Neuronal stem cell (in vitro differentiated cells): Measurements from ENCODE around the gene BCAP31.
"Not testable (repeated sequence)": the region's sequence is repeated elsewhere in the genome, so short reads cannot be mapped to it uniquely, and the experiment has no call there.

ENCODE experiments used
- DNase-seq: peaks from one replicate; pipeline ENCODE4 v3.0.0-alpha.2; 2013; ENCODE audit warnings: low spot score
- H2AFZ ChIP-seq: one replicate; pipeline ENCODE4 v1.6.1; 2013; ENCODE audit warnings: mild to moderate bottlenecking, low read length, inconsistent platforms
- H2AK5ac ChIP-seq: 2 replicates; pipeline ENCODE4 v1.6.1; 2013; ENCODE audit warnings: low read depth, mild to moderate bottlenecking, inconsistent platforms, low read length, moderate library complexity, mixed read lengths
- H2BK120ac ChIP-seq: 2 replicates; pipeline ENCODE4 v1.6.1; 2013; ENCODE audit warnings: low read depth, mild to moderate bottlenecking, inconsistent platforms, low read length, moderate library complexity, mixed read lengths
- H2BK12ac ChIP-seq: one replicate; pipeline ENCODE4 v1.6.1; 2013; ENCODE audit warnings: low read length, inconsistent platforms
- H2BK15ac ChIP-seq: 2 replicates; pipeline ENCODE4 v1.6.1; 2013; ENCODE audit warnings: mild to moderate bottlenecking, low read length, inconsistent platforms, mixed read lengths
- H2BK5ac ChIP-seq: one replicate; pipeline ENCODE4 v1.6.1; 2013; ENCODE audit warnings: inconsistent platforms, mild to moderate bottlenecking, low read length, moderate library complexity
- H3K14ac ChIP-seq: one replicate; pipeline ENCODE4 v1.6.1; 2013; ENCODE audit warnings: low read length, inconsistent platforms
- H3K18ac ChIP-seq: 2 replicates; pipeline ENCODE4 v1.6.1; 2013; ENCODE audit warnings: low read length, inconsistent platforms
- H3K23ac ChIP-seq: 2 replicates; pipeline ENCODE4 v1.6.1; 2013; ENCODE audit warnings: low read depth, mild to moderate bottlenecking, mixed read lengths, low read length, inconsistent platforms; ENCODE audit not compliant: poor library complexity
- H3K27ac ChIP-seq: replicated peaks from 3 replicates; pipeline ENCODE4 v1.5.1; 2013; ENCODE audit warnings: low read length, inconsistent platforms
- H3K27me3 ChIP-seq, 3 experiments: 2 replicates each; pipeline ENCODE4 v1.6.1; 2013; ENCODE audit warnings: low read length in 3 of 3, mild to moderate bottlenecking in 2 of 3, inconsistent platforms in 1 of 3, low read depth in 1 of 3, mixed read lengths in 1 of 3, moderate library complexity in 1 of 3; ENCODE audit not compliant: control insufficient read depth in 3 of 3, insufficient read depth in 3 of 3
- H3K36me3 ChIP-seq, 2 donors: replicated peaks in 1 of 2; 2 replicates each; pipeline ENCODE4 v1.6.1; 2013; ENCODE audit warnings: low read length in 2 of 2; ENCODE audit not compliant: control insufficient read depth in 2 of 2, insufficient read depth in 2 of 2
- H3K4ac ChIP-seq: 2 replicates; pipeline ENCODE4 v1.6.1; 2013; ENCODE audit warnings: inconsistent platforms, mild to moderate bottlenecking, low read length, moderate library complexity
- H3K4me1 ChIP-seq, 2 donors: 1 replicate in 1 of 2; 2 replicates in 1 of 2; pipeline ENCODE4 v1.6.1; 2013; ENCODE audit warnings: low read length in 2 of 2, low read depth in 1 of 2; ENCODE audit not compliant: control insufficient read depth in 2 of 2, insufficient read depth in 1 of 2
- H3K4me2 ChIP-seq: one replicate; pipeline ENCODE4 v1.6.1; 2013; ENCODE audit warnings: mild to moderate bottlenecking, low read length, inconsistent platforms; ENCODE audit not compliant: insufficient read depth, poor library complexity, severe bottlenecking
- H3K4me3 ChIP-seq, 2 donors: 2 replicates each; pipeline ENCODE4 v1.5.1; 2013; ENCODE audit warnings: low read length in 2 of 2, mild to moderate bottlenecking in 2 of 2, inconsistent platforms in 1 of 2, moderate library complexity in 1 of 2
- H3K79me1 ChIP-seq: one replicate; pipeline ENCODE4 v1.6.1; 2013; ENCODE audit warnings: low read depth, mild to moderate bottlenecking, inconsistent platforms, low read length, moderate library complexity
- H3K9ac ChIP-seq: one replicate; pipeline ENCODE4 v1.6.1; 2013; ENCODE audit warnings: mild to moderate bottlenecking, low read depth, low read length, inconsistent platforms; ENCODE audit not compliant: poor library complexity
- H3K9me3 ChIP-seq, 2 donors: replicated peaks in 1 of 2; 2 replicates each; pipeline versions ENCODE3 to v1.6.1; 2013; ENCODE audit warnings: low read length in 2 of 2, mild to moderate bottlenecking in 2 of 2, inconsistent platforms in 1 of 2, low read depth in 1 of 2, mixed read lengths in 1 of 2, moderate library complexity in 1 of 2; ENCODE audit not compliant: control insufficient read depth in 2 of 2, insufficient read depth in 1 of 2
- H4K8ac ChIP-seq: one replicate; pipeline ENCODE4 v1.6.1; 2013; ENCODE audit warnings: low read depth, mild to moderate bottlenecking, inconsistent platforms, low read length, moderate library complexity
- H4K91ac ChIP-seq: one replicate; pipeline ENCODE4 v1.6.1; 2013; ENCODE audit warnings: low read length, low read depth, mild to moderate bottlenecking, inconsistent platforms; ENCODE audit not compliant: poor library complexity
- WGBS, 2 donors: extraction: QIAGEN DNeasy Blood & Tissue Kit; methylation state at CpG; one replicate each; pipeline ENCODE4 v1.1.7; 2013; ENCODE audit warnings: missing lambda C conversion rate in 2 of 2, mixed read lengths in 1 of 2; ENCODE audit not compliant: insufficient read length in 2 of 2, insufficient replicate concordance in 1 of 2; ENCODE audit errors: extremely low coverage in 2 of 2; 5-methylcytosine and 5-hydroxymethylcytosine counted together

Gene BCAP31

GRCh38 chrX:153697924-153698865 is 26.0 kb downstream of the BCAP31 start:
- peaks cover 5 to 45% of the 10 kb centered on the region in 2 donors for H3K36me3 ChIP-seq
- no peak overlapping the region for H3K27ac ChIP-seq
- H2AK5ac ChIP-seq: no peak overlapping the region
- no peak overlapping the region for H2BK5ac ChIP-seq
- H2AFZ ChIP-seq: no peak overlapping the region
- H4K91ac ChIP-seq: no peak overlapping the region
- H3K18ac ChIP-seq: no peak overlapping the region
- no peak overlapping the region for H2BK15ac ChIP-seq
- no peaks in the 10 kb centered on the region for H3K4me1 ChIP-seq
- H2BK120ac ChIP-seq: no peak overlapping the region
- H4K8ac ChIP-seq: no peak overlapping the region
- H3K27me3 ChIP-seq: peaks cover 0 to 21% (median 0%) of the 10 kb centered on the region in 3 experiments
- H3K9me3 ChIP-seq: no peaks in the 10 kb centered on the region
- peaks cover 2% of the 10 kb centered on the region for H3K79me1 ChIP-seq
- H3K14ac ChIP-seq: no peak overlapping the region
- no peak overlapping the region for H3K9ac ChIP-seq
- no peak overlapping the region for H3K4ac ChIP-seq
- DNase-seq: no peak
- H3K23ac ChIP-seq: no peak overlapping the region
- WGBS, 2 donors: no CpG with 5 or more reads among the region's 16 CpGs
- H3K4me3 ChIP-seq: no peak overlapping the region
- no peak overlapping the region for H2BK12ac ChIP-seq
- no peak overlapping the region for H3K4me2 ChIP-seq

DNA sequence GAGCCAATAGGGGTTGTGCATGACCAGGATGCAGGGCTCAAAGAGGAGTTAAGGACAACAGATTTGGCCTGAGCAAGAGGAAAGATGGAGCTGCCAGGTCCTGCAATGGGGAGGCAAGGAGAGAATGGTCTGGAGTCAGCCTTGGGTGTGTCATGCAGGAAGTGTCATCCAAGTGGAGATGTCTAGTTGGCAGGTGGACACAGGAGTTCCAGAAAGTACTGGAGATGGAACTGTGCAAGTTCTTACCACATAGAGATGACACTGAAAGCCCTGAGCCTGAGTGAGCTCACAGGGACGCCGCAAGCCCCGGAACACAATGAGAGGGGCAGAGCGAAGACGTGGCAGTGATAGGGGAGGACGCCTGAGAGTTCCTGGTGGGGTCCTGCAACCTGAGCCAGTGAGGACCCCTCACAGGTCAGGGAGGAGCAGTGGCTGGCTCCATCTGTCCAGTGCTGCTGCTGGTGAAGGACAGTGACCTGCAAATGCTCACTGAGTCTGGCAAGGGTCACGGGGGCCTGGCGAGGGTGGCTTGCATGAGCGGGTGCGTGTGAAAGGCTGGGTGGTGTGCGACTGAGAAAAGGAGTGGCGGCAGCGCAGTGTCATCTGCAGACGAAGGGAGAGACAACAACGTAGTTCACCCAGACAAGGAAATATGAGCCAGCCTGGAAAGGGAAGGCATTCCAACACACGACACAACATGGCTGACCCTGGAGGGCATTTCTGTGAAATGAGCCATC is 27.0 kb downstream of the BCAP31 start:
- H2AFZ ChIP-seq, H3K79me1 ChIP-seq, H3K18ac ChIP-seq, H3K27ac ChIP-seq, H2BK12ac ChIP-seq, H2BK120ac ChIP-seq, DNase-seq, H3K14ac ChIP-seq, H2AK5ac ChIP-seq, H2BK5ac ChIP-seq, H3K4me2 ChIP-seq, H3K9ac ChIP-seq, H3K23ac ChIP-seq, H4K8ac ChIP-seq, H3K4ac ChIP-seq, H4K91ac ChIP-seq, H2BK15ac ChIP-seq, H3K9me3 ChIP-seq, H3K4me1 ChIP-seq, H3K4me3 ChIP-seq: not testable (repeated sequence)
- H3K27me3 ChIP-seq: peaks cover 0 to 19% (median 0%) of the 10 kb centered on the region in 3 experiments
- peaks cover 5 to 53% of the 10 kb centered on the region in 2 donors for H3K36me3 ChIP-seq
- no CpG with 5 or more reads among the region's 16 CpGs for WGBS, 2 donors

GRCh38 chrX:153696538-153696937 is 27.6 kb downstream of the BCAP31 start:
- not testable (repeated sequence) for H2AFZ ChIP-seq, H3K9me3 ChIP-seq, H2AK5ac ChIP-seq, H3K27ac ChIP-seq, H3K9ac ChIP-seq, H2BK12ac ChIP-seq, H2BK5ac ChIP-seq, H3K4me2 ChIP-seq, H3K79me1 ChIP-seq, H2BK15ac ChIP-seq, H3K4ac ChIP-seq, H4K8ac ChIP-seq, H3K23ac ChIP-seq, H2BK120ac ChIP-seq, H3K4me1 ChIP-seq, H4K91ac ChIP-seq, H3K14ac ChIP-seq, H3K4me3 ChIP-seq, H3K18ac ChIP-seq, DNase-seq
- Histone ChIP-seq H3K36me3 (peaks cover 6 to 57% of the 10 kb centered on the region in 2 donors), H3K27me3 (peaks cover 0 to 15% (median 0%) of the 10 kb centered on the region in 3 experiments)
- WGBS, 2 donors: no CpG with 5 or more reads among the region's 10 CpGs

DNA sequence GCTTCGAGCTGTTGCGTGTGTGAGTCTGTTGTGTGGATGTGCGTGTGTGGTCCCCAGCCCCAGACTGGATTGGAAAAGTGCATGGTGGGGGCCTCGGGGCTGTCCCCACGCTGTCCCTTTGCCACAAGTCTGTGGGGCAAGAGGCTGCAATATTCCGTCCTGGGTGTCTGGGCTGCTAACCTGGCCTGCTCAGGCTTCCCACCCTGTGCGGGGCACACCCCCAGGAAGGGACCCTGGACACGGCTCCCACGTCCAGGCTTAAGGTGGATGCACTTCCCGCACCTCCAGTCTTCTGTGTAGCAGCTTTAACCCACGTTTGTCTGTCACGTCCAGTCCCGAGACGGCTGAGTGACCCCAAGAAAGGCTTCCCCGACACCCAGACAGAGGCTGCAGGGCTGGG is 28.1 kb downstream of the BCAP31 start:
- no peak overlapping the region for H3K9ac ChIP-seq
- no peak overlapping the region for H2BK15ac ChIP-seq
- no peak for DNase-seq
- no peak overlapping the region for H3K27ac ChIP-seq
- peaks cover 0 to 15% (median 0%) of the 10 kb centered on the region in 3 experiments for H3K27me3 ChIP-seq
- no peak overlapping the region for H2AK5ac ChIP-seq
- no peak overlapping the region for H2AFZ ChIP-seq
- H2BK5ac ChIP-seq: no peak overlapping the region
- no peak overlapping the region for H3K4me2 ChIP-seq
- peaks cover 8 to 57% of the 10 kb centered on the region in 2 donors for H3K36me3 ChIP-seq
- peaks cover 7% of the 10 kb centered on the region for H3K79me1 ChIP-seq
- no peaks in the 10 kb centered on the region for H3K4me1 ChIP-seq
- WGBS, 2 donors: no CpG with 5 or more reads among the region's 15 CpGs
- H3K9me3 ChIP-seq: no peaks in the 10 kb centered on the region
- no peak overlapping the region for H3K18ac ChIP-seq
- H4K91ac ChIP-seq: no peak overlapping the region
- H3K4me3 ChIP-seq: no peak overlapping the region
- H3K4ac ChIP-seq: no peak overlapping the region
- H3K14ac ChIP-seq: no peak overlapping the region
- no peak overlapping the region for H3K23ac ChIP-seq
- H2BK12ac ChIP-seq: no peak overlapping the region
- H4K8ac ChIP-seq: no peak overlapping the region
- no peak overlapping the region for H2BK120ac ChIP-seq
